NCI-H1694 (cell line): ENCODE results near the gene TOMM5.

ENCODE experiments used
- DNase-seq: peaks from one replicate; lab custom pipeline; 2025; lab: John Stamatoyannopoulos, UW

Gene TOMM5

DNA sequence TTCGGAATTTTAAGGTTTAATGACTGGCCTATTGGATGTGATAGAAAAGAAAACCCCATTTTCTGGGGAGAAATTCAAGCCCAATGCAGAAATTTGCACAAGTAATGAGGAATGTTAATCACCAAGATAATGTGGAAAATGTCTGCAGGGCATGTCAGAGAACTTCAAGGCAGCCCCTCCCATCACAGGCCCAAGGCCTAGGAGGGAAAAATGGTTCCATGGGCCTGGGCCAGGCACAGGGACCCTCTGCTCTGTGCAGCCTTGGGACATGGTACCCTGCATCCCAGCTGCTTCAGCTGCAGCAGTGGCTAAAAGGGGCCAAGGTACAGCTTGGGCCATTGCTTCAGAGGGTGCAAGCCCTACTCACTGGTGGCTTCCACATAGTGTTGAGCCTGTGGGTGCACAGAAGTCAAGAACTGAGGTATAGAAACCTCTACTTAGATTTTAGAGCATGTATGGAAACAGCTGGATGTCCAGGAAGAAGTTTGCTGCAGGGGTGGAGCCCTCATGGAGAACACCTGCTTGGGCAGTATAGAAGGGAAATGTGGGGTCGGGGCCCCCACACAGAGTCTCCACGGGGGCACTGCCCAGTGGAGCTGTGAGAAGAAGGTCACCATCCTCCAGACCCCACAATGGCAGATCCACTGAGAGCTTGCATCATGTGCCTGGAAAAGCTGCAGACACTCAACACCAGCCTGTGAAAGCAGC, 28.4 kb downstream of the TOMM5 start:
- DNase-seq = no peak

DNA sequence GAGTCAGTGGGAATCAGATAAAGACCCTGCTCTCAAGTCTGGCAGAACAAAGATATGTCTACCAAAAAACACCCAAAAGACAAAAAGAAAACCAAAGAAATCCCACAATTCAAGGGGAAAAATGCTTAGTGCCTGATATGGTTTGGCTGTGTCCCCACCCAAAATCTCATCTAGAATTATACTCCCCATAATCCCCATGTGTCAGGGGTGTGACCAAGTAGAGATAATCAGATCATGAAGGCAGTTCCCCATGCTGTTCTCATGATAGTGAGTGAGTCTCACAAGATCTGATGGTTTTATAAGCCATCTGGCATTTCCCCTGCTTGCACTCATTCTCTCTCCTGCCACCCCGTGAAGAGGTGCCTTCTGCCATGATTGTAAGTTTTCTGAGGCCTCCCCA, 29.6 kb downstream of the TOMM5 start:
- DNase-seq = no peak

DNA sequence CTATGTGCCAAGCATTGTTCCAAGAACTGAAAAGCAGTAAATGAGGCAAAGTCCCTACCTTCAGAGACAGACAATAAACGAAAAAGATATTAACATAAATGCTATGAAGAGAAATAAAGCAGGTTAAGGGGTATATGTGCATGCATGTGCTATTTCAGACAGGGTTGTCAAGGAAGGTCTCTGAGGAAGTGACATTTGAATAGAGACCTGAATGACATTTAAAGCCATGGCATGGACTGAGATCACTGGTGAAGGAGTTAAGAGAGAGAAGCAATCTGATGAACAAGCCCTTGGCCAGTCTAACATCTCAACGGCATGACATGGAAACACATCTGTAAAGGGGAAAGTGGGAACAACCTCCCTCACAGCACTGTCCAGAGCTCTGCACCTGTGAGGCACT, 30.7 kb downstream of the TOMM5 start:
- DNase-seq = no peak

DNA sequence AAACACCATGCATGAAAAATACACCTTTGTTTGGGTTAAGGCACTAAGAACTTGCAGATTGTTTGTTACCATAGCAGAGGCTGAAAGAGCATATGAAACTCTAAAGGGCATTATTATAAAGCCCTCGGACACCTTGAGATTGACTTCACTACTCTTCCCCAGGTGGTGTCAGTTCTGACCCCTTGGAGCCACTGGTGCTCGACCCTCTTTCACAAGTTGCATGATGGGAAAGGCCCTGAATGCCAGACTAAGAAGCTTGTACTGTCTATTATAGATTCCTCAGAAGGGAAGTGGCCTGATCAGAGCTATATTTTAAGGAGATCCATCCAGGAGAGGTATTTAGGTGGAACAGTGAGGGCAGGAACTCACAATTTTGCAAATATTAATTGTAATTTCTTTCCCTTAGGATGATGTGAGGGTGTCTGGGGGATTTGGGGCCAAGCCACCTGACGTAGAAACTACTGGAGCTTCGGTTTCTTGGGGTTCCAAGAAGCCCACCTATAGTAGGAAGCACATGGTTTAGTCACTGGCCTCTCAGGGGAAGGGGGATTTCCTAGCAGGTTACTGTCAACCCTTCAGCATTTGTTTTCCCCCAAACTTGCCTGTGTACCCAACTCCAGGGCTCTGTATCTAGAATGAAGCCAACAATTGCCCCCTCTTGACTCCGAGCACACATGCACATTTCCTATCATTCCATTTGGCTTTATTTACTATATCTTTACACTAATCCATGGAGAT, 32.4 kb downstream of the TOMM5 start:
- no peak for DNase-seq

DNA sequence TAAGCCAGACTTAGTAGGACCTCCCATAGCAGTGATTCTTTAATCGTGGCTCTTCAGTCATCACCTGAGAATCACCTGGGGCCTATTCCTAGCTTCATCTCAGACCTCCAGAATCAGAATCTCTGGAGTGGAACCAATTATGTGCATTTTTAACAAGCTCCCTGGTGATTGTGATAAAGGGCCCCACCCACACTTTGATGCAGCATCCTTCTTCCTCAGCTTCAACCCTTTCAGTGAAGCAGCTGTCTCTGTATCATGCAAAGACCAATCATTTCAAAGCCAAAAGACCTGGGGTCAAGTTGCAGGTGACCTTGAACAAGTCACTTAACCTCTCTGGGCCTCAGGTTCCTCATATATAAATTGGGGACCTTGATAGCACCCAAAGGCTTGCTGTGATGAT, 33.3 kb downstream of the TOMM5 start:
- DNase-seq = no peak

DNA sequence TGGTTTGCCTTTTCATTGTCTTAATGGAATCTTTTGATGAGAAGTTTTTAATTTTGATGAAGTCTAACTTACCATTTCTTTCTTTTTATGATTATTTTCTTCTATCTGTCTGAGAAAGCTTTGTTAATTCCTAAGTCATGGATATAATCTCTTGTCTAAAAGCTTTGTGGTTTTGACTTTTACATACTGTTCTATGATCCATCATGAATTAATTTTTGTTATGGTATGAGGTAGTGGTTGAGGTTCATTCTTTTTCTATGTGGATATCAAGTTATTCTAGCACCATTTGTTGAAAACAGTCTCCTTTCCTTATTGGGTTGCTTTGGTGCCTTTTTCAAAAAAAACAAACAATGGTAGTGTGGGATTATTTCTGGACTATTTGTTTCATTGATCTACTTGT, 36.6 kb downstream of the TOMM5 start:
- DNase-seq = no peak

DNA sequence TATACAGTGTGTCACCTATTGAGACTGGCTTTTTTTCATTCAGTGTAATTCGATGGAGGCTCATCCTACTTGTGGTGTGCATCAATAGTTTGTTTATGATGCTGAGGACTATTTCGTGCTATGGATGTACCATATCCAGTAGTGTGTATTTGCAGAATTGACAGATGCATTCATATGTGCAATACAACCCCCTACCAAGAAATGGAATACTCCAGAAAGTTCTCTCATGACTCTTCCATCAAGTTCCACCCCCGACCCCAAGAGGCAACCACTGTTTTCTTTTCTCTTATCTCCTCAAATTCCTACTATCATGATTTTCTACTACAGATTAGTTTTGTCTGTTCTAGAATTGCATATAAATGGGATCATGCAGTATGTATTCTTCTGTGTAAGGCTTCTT, 38.1 kb downstream of the TOMM5 start:
- DNase-seq = no peak

DNA sequence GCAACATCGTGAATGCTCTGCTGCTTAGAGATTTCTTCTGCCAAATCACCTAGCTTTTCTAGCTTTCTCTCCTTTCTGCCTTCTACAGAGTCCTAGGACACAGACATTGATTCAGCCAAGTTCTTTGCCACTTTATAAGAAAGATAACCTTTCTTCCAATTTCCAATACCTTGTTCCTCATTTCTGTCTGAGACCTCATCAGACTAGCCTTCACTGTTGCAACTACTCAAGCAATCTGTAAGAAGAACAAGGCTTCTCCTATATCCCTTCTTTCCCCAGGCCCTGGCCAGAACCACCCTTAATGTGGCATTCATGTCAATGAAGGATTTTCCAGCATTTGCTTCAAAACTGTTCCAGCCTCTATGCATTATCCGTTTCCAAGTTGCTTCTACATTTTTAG, 40.5 kb downstream of the TOMM5 start:
- DNase-seq = no peak

DNA sequence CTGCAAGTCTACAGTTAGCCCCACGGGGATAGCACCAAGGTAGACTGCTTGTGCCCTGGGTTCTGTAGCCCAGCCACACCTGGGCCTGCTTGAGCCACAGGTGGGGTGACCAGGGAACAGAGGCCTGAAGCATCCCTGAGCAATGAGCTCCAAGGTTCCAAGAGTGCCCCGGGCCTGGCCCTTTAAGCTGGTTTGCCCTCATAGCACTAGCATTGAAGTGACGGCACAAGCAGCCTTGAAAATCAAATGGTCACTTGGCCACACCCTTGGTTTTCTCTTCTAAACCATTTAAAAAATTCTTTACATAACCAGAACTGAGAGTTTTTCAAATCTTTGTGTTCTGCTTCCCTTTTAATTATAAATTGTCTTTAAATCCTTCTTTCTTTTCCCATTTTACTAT, 40.9 kb downstream of the TOMM5 start:
- no peak for DNase-seq

DNA sequence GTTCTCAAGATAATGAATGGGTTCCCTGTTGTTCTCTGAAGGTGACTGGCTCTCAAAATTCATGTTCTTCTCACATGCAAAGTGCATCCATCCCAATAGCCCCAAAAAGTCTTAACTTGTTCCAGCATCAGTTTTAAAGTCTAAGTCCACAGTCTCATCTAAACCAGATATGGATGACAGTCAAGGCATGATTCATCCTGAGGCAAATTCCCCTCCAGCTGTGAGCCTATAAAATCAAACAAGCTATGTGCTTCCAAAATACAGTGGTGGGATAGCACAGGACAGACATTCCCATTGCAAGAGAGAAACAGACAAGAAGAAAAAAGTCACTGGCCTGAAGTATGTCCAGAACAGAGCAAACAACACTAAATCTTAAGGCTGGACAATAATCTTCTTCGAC, 41.6 kb downstream of the TOMM5 start:
- DNase-seq = no peak

DNA sequence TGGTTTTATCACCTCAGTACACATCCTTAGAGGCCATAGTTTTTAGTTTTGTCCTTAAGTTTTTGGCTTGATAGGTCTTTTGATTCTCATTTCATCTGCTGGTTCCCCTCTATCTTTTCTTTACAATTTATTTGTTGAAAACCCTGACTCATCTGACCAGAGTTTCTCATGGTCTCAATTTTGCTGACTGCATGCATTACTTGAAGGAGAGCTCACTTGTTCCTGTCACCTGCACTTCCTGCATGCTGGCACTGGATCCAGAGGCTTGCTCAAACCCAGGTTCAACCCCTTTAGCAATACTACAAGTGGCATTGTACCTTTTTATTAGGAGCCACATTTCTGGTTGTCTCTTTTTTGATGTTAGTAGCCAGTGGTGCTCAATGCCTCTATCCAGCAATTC, 42.9 kb downstream of the TOMM5 start:
- DNase-seq = no peak

DNA sequence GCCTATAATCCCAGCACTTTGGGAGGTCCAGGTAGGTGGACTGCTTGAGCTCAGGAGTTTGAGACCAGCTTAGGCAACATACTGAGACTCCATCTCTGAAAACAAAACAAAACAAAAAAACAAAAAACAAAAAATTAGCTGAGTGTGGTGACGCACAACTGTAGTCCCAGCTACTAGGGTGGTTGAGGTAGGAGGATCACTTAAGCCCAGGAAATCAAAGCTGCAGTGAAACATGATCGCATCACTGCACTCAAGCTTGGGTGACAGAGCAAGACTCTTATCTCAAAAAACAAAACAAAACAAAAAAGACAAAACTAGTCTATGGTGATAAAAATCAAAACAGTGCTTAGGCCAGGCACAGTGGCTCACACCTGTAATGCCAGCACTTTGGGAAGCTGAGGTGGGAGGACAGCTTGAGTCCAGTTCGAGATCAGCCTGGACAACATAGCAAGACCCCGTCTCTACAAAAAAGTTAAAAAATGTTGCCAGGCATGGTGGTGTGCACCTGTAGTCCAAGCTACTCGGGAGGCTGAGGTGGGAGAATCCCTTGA, 45.0 kb downstream of the TOMM5 start:
- DNase-seq = no peak

DNA sequence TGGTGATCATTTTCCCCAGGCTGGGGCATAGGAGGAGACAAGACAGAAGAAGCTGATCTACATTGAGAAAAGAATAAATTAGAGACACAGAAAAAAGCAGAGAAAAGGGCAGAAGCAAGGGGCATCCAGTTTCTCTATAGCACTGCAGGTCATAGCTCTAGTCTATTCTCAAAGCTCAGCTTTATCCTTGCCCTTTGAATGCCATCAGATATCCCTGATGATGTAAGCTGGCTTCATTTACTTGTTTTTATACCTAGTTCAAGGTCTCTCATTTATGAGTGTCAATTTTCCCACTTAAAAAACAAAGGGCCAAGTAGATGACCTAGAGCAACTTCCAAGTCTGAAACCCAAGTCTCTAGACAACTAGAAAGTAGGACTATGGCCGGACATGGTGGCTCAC, 48.9 kb downstream of the TOMM5 start:
- DNase-seq = no peak

DNA sequence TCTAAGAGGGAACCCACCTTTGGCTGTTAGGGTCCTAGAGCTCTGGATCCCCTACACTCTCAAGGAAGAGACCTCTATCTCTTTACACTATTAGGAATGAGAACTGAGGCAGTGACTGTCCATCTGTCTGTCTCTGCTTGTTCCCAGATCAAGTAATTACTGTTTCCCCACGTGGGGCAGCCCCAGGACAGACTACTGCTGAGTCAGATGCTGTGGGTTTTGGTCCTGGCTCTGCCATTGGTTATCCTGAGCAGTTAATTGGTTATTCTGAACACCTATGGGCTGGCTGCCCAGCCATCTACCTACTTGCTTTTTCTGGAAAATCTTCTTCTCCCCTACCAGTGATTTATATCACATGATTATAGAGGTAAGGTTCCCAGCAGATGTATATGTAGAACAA, 49.5 kb downstream of the TOMM5 start:
- no peak for DNase-seq

DNA sequence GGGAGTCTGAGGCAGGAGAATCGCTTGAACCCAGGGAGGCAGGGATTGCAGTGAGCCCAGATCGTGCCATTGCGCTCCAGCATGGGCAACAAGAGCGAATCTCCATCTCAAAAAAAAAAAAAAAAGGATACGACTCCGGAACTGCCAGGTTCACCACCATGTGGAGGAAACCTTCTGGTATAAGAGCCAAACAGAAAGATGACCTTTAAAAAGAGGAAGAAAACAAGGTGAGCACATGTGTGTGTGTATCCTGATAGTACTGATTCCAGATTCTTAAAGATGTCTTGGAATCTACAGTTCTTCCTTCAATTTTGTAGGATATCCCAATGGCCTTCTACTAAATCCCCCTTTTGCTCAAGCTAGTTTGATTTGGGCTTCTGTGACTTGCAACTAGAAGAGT, 49.9 kb downstream of the TOMM5 start:
- no peak for DNase-seq

DNA sequence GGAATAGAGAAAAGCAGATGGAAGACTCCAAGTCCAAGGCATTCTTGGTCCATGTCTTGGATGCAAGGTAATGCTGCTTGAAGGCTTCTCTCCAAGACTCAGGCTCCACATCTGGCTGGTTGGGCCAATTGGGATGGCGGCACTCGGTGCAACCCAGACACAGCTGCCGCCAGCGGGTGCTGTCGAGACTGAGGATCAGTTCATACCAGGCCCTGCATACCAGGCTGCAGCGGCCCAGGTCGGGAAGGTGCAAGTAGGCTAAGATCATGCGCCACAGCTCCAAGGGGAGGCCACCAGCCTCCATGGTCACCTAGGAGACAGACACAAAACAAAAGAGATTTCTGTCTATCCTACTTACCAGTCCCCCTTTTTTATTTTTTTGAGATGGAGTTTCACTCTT, 50.9 kb downstream of the TOMM5 start:
- DNase-seq = no peak

DNA sequence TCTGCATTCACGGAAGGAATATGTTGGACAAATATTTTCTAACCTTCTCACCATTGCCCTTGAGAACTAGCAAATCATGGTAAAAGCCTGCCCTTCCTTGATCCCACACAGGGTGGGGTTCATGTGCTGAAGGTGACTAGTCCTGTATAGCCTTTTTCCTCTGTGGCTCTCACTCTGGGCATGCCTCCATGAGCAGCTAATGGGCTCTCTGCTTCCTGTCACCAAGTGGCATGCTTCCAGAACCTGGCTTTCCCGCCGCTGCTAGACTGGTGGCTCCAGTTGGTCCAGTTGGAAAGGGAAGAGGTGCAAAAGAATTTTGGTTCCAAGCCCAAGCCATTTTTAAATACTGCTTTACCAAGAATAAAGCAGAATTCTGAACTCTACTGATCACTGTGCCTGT, 51.8 kb downstream of the TOMM5 start:
- no peak for DNase-seq

DNA sequence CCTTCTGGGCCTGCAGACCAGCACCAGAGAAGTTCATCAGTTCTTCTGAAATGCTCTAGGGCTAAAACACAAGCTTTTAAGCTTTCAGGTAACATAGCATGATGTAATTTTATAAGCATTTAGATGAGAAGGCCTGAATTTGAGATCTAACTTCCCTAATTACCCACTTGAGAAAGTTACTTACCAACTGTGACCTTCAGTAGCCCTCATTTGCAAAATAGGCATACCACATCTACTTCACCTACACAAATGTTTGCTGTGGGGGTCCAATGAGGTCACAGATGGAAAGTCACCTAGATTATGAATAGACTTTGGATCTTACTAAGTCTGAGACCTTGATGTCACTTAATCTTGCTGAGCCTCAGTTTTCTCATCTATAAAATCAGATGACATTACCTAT, 52.8 kb downstream of the TOMM5 start:
- no peak for DNase-seq
